Suprapubic skin (tissue), 4 donors: Measurements from ENCODE around the gene LYPD6B. TPM values are rescaled to one million over a fixed set of nuclear protein-coding genes. Genes with fewer than 3 reads are reported as not detected.
A peak's percentile ranks its signal among the peaks of the same experiment; 100 is the strongest.

Experiments
- DNase-seq, 2 donors: peaks; one replicate each; pipeline ENCODE4 v3.0.0-alpha.2; 2019; ENCODE audit warnings: low spot score in 2 of 2
- H3K27ac ChIP-seq: fragments of 200-600 bp; sonication (generic); one replicate; pipeline ENCODE4 v1.5.1; 2019
- H3K27me3 ChIP-seq: fragments of 200-600 bp; sonication (generic); one replicate; pipeline ENCODE4 v1.5.1; 2019
- H3K36me3 ChIP-seq: fragments of 200-600 bp; sonication (generic); one replicate; pipeline ENCODE4 v1.5.1; 2019
- H3K4me1 ChIP-seq: fragments of 200-600 bp; sonication (generic); one replicate; pipeline ENCODE4 v1.5.1; 2019
- H3K4me3 ChIP-seq: fragments of 200-600 bp; sonication (generic); one replicate; pipeline ENCODE4 v1.5.1; 2019; ENCODE audit warnings: mild to moderate bottlenecking
- H3K9me3 ChIP-seq: fragments of 200-600 bp; sonication (generic); one replicate; pipeline ENCODE4 v1.5.1; 2019
- EP300 ChIP-seq: sonication (generic); formaldehyde crosslinking; IDR thresholded peaks from one replicate; pipeline ENCODE4 v1.6.1; 2017; ENCODE audit warnings: antibody characterized with exemption
- POLR2A ChIP-seq, 2 donors: fragments of 450-650 bp; IDR thresholded peaks; one replicate each; pipeline ENCODE4 v1.6.1; 2017; ENCODE audit warnings: antibody characterized with exemption in 2 of 2, mild to moderate bottlenecking in 2 of 2, moderate library complexity in 2 of 2
- POLR2AphosphoS5 ChIP-seq, 3 donors: sonication (generic); formaldehyde crosslinking; IDR thresholded peaks; one replicate each; pipeline ENCODE4 v1.6.1; 2017; ENCODE audit warnings: antibody characterized with exemption in 3 of 3
- WGBS: methylation state at CpG from one replicate; pipeline ENCODE4 v1.1.5; 2018; 5-methylcytosine and 5-hydroxymethylcytosine counted together
- total RNA-seq, 4 donors: library from RNA; depleted of rRNA; stranded (reverse); fragments of >200 nt; gene quantifications; one replicate each; pipeline ENCODE4 v1.1.0, GENCODE V29; 2016
- TF ChIP-seq, protein P1 (sequence below), 2 donors: fragments of 200-600 bp in 1 of 2; fragments of 450-650 bp in 1 of 2; sonication (generic) in 1 of 2; IDR thresholded peaks; one replicate each; pipeline ENCODE4 v1.5.1; 2016 to 2019; ENCODE audit warnings: antibody characterized with exemption in 2 of 2, mild to moderate bottlenecking in 1 of 2, moderate library complexity in 1 of 2

LYPD6B gene
- total RNA-seq, 4 donors from 2014 or later = 83.7 to 129 (median 97.7) TPM

DNA sequence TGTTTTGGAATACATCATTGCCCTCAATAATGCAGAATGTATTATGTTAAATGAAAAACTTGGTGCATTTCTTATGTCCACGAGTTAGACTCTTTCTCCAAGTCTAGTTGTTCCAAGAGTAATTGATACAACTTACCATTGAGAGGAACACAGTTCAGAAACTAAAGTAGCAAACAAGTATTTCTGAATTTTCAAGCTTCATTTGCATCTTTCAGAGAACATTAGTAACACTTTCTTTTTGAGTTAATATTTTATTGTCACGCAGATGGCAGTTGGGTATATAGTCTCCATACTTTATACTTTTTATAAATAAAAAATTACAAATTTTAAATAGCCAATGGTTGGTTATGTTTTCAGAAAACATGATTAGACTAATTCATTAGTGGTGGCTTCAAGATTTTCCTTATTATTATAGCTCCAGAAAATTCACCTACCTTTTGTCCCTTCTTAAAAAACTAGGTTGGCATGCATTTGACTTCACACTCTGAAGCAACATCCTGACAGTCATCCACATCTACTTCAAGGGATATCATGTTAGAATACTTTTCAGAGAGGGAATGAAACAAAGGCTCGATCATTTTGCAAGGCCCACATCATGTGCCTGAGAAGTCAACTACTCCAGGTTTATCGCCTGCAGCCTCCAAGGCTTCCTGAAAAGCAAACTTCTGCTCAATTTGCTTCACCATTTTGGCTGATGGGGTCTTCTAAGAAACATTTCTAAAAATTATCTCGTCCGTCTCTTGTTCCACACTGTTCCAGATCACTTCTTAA is 29.9 kb downstream of the LYPD6B start:
- 84% methylated on average over 6 of the region's 6 CpGs for WGBS
- Histone ChIP-seq H3K9me3 (no peaks in the 10 kb centered on the region), H3K27ac (peak overlapping the region; percentile 57), H3K4me1 (peaks cover 30% of the 10 kb centered on the region), H3K27me3 (no peaks in the 10 kb centered on the region), H3K4me3 (no peak overlapping the region), H3K36me3 (no peaks in the 10 kb centered on the region)
- no peak for DNase-seq
- TF ChIP-seq POLR2AphosphoS5 (IDR thresholded peaks at IDR 0.05) (no peak), EP300 (no peak), POLR2A (IDR thresholded peaks at IDR 0.05) (no peak)
- TF ChIP-seq, protein P1, sequence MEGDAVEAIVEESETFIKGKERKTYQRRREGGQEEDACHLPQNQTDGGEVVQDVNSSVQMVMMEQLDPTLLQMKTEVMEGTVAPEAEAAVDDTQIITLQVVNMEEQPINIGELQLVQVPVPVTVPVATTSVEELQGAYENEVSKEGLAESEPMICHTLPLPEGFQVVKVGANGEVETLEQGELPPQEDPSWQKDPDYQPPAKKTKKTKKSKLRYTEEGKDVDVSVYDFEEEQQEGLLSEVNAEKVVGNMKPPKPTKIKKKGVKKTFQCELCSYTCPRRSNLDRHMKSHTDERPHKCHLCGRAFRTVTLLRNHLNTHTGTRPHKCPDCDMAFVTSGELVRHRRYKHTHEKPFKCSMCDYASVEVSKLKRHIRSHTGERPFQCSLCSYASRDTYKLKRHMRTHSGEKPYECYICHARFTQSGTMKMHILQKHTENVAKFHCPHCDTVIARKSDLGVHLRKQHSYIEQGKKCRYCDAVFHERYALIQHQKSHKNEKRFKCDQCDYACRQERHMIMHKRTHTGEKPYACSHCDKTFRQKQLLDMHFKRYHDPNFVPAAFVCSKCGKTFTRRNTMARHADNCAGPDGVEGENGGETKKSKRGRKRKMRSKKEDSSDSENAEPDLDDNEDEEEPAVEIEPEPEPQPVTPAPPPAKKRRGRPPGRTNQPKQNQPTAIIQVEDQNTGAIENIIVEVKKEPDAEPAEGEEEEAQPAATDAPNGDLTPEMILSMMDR (IDR thresholded peaks at IDR 0.05) = no peak

DNA sequence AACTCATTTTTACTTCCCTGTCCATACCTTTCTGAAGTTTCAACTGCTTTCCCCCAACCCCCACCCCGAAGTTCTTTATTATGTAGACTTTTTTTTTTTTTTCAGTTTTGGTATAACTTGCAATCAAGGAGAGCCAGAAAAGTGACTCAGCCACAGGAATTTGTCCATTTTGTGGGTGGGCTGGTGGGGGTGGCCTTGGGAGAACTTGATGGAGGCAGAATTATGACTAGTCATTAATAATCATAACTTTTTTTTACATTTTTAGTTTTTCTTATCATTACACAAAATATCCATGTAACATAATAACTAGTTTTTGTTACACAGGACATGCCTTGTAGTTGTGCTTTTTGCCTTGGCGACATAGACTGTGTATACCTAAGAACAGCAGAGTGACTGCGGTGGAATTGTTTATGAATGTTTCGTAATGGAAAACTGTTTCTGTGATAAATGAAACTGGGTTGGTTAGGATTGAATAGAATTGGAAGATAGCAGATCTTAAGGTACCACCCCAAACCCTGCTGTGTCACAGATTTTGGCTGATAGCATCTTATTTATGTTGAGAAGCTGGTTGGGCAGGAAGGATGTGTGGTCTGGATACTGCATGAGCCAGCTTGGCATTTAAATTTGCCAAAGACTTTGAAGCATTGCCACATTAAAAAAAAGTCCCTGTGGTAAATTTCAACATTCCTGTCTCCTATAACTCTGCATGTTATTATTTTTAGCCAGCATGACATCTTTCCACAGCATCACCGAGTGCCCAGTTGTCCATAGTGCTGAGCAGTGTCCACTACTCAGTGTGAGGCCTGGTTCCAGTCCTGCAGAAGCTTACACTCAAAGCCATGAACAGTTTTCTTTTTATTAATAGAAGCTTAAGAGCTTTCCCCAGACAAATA is 30.7 kb downstream of the LYPD6B start:
- H3K36me3 ChIP-seq = no peaks in the 10 kb centered on the region
- TF ChIP-seq, protein P1 (IDR thresholded peaks at IDR 0.05) = no peak
- no peak for TF ChIP-seq POLR2A (IDR thresholded peaks at IDR 0.05)
- TF ChIP-seq EP300 = no peak
- peak in 1 of 3 donors; percentile 66 for TF ChIP-seq POLR2AphosphoS5 (IDR thresholded peaks at IDR 0.05)
- no peaks in the 10 kb centered on the region for H3K27me3 ChIP-seq
- peaks cover 30% of the 10 kb centered on the region for H3K4me1 ChIP-seq
- 32% methylated on average over 5 of the region's 5 CpGs for WGBS
- no peak for DNase-seq
- H3K4me3 ChIP-seq = no peak overlapping the region
- H3K9me3 ChIP-seq = no peaks in the 10 kb centered on the region
- peak overlapping the region; percentile 70 for H3K27ac ChIP-seq

DNA sequence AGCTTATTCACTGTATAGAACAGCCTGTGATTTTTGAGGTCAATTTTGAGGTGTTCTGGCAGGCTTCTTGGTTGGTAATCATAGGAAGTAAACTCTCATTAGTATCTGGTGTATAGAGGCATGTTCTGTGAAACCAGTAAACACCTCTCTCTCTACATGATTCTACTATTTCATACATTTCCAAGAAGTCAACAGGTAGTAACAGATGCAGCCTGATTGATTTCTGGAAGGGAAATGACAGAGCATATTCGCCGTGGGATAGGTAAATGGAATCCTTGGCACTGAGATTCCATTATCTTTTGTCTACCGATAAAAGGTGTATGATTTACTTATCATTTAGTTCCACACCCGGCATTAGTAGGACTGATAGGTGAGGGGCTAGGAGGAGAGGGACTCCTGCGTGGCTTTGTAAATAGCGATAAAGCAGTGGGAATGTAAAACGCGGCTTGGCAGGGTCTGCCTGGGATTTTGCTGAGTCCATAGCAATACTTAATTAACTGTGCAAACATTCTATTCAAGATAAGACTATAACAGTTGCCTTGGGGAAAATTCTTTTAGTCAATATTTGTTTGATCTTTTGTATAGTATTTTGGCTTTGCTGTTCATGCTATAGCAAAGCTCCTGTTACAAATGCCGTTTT is 32.3 kb downstream of the LYPD6B start:
- Histone ChIP-seq H3K9me3 (no peaks in the 10 kb centered on the region), H3K27ac (peak overlapping the region; percentile 30), H3K27me3 (no peaks in the 10 kb centered on the region), H3K4me1 (peaks cover 35% of the 10 kb centered on the region), H3K36me3 (no peaks in the 10 kb centered on the region), H3K4me3 (no peak overlapping the region)
- WGBS = 49% methylated on average over 9 of the region's 9 CpGs
- TF ChIP-seq POLR2AphosphoS5 (IDR thresholded peaks at IDR 0.05) (no peak), EP300 (no peak)
- TF ChIP-seq, protein P1 (IDR thresholded peaks at IDR 0.05) = no peak
- no peak for DNase-seq

DNA sequence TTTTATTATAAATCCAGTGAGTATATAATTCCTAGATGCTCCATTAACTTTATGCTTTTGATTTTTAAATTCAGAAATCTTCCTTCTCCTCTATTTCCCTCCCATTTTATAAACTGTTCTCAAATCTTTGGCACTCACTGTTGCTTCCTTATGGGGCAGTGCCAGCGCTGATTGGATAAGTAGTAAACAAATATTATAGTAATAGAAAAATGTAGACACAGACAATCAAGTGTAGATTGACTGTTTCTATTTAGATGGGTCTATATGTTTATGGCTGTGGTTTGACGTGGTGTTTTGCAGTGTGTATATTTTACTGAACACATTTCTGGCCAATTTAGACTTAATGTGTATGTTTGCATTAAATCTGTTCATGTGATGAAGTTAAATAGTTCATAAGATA is 36.6 kb downstream of the LYPD6B start:
- peaks cover 21% of the 10 kb centered on the region for H3K4me1 ChIP-seq
- DNase-seq = no peak
- H3K27ac ChIP-seq = no peak overlapping the region
- no peaks in the 10 kb centered on the region for H3K36me3 ChIP-seq
- WGBS = 58% methylated on average over 2 of the region's 2 CpGs
- H3K27me3 ChIP-seq = no peaks in the 10 kb centered on the region
- no peaks in the 10 kb centered on the region for H3K9me3 ChIP-seq
- TF ChIP-seq, protein P1 (IDR thresholded peaks at IDR 0.05) = no peak
- TF ChIP-seq POLR2A (IDR thresholded peaks at IDR 0.05) = no peak
- TF ChIP-seq EP300 = no peak
- no peak for TF ChIP-seq POLR2AphosphoS5 (IDR thresholded peaks at IDR 0.05)
- H3K4me3 ChIP-seq = no peak overlapping the region
